ENCODE data around the gene RNF169.
"Not testable (repeated sequence)": the region's sequence is repeated elsewhere in the genome, so short reads cannot be mapped to it uniquely, and the experiment has no call there.

The RNF169 gene

DNA sequence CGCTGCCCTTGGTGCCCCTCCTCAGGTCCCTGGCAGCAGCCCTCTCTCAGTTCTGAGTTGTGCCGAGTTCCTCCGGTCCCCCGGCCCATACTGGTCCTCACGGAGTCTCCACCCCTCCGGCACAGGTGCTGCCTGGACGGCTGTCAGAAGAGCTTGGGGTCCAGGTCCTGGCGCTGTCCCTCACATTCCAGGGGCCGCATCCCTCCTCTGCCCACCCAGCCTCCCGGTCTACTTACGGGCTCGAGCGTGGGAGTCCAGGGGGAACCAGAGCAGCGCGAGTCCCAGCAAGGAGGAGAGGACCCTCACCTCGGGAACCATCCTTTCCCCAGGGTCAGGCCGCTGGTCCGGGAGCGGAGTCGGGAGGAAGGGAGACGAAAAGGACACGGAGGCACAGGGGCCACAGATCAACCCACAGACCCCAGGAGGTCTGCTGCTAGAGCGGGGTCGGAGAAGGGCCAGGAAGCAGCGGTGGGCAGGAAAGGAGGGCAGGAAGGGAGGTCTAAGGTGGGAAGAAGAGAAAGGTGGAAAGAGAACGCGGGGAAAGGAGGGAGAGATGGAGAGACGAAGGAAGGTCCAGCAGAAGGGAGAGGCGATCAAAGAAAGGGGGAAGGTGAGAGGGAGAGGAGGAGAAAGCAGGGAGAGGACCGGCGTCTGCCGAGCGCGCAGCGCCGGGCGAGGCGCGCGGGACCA lies 17.9 kb upstream of the RNF169 start:
- peak; percentile 58 for DNase-seq (ENCODE audit: low spot score)

- peak; percentile 64 for DNase-seq (ENCODE audit: low spot score)
Measured at GRCh38 chr11:74731301-74732094, 17.2 kb upstream of the RNF169 start, which contains the start of gene CHRDL2. TSS of gene CHRDL2 (minus strand) at chr11:74731426. CDS start at chr11:74730888, 538 bp downstream.

DNA sequence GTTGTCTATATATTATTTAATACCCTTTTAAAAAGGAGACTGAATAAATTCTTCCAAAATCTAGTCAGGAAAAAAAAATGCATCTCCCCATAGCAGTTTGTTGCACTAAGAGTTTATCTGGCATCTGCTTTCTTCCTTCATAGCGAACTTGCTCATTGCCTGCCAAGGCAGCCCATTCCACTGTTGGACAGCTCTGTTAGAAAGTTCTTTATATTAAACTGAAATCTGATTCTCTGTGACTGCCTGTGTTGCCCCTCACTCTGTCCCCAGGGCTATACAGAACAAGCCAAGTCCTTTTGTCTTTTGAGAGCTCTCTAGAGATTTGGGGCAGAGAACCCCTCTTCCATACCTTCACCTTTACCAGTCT lies 14.1 kb upstream of the RNF169 start:
- DNase-seq (ENCODE audit: low spot score) = peak; percentile 17

DNA sequence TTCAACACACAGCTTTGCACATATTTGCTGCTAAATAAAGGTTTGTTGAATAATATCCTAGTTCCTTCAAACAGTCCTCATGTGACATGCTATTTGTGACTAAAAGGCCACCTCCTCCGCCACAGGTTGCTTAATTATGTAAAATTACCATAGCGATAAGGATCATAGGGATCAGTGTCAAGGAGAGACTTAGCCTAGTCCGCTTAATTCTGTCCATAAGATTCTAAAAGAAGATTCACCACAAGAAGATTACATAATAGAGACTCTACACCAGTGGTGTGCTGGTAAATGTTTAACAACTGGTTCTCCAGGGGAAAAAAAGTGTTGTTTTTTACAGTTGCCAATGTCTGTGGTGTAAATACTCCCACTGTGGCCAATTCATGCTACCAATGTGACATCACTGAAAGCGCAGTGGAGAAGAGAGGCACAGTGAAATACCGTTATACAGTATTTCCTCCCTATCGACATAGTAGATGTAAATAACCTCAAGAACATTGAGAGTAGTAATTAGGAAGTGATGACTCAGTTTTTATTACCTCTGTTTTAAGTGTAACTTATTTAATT lies 13.2 kb upstream of the RNF169 start:
- no peak for DNase-seq (ENCODE audit: low spot score)

GRCh38 chr11:74736031-74736430 lies 12.6 kb upstream of the RNF169 start:
- no peak for DNase-seq (ENCODE audit: low spot score)

GRCh38 chr11:74739546-74740270 lies 8.9 kb upstream of the RNF169 start:
- peak; percentile 66 for DNase-seq (ENCODE audit: low spot score)

DNA sequence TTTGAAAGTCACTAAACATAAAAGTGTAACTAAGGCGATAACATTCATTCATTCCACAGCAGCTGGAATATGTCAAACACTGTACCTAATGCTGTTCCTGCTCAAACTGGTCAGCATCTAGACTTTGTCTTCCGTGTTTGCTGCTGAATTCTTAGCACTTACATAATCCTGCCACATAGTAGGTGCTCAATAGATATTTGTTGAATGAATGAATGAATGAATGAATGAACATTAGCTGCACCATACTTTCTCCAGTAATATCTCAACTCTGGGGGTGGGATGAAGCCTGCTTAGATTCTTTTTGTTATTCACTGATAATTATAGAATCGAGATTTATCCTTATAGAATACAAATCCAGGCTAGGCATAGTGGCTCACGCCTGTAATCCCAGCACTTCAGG lies 6.6 kb upstream of the RNF169 start:
- no peak for DNase-seq (ENCODE audit: low spot score)

GRCh38 chr11:74743640-74744039 lies 5.0 kb upstream of the RNF169 start:
- no peak for DNase-seq (ENCODE audit: low spot score)

DNA sequence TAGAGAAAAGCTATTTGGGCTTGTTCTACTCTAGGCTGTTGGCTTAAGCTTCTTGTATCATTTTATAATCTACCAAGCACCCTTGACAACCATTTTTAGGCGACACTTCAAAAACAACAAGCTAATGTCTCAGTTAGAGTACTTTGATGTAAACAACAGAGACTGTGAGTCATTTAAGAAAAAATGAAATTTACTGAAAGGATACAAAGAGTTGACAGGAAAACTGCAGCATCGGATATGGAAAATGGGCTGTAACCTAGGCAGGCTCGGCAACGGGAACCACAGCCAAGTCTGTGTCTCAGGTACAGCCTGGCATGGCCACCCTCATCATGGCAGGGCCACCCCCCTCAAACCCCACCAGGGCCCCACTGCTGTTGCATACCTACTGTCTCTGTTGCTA lies 4.4 kb upstream of the RNF169 start:
- no peak for DNase-seq (ENCODE audit: low spot score)

GRCh38 chr11:74746868-74747267 lies 1.8 kb upstream of the RNF169 start:
- peak; percentile 6 for DNase-seq (ENCODE audit: low spot score)

DNA sequence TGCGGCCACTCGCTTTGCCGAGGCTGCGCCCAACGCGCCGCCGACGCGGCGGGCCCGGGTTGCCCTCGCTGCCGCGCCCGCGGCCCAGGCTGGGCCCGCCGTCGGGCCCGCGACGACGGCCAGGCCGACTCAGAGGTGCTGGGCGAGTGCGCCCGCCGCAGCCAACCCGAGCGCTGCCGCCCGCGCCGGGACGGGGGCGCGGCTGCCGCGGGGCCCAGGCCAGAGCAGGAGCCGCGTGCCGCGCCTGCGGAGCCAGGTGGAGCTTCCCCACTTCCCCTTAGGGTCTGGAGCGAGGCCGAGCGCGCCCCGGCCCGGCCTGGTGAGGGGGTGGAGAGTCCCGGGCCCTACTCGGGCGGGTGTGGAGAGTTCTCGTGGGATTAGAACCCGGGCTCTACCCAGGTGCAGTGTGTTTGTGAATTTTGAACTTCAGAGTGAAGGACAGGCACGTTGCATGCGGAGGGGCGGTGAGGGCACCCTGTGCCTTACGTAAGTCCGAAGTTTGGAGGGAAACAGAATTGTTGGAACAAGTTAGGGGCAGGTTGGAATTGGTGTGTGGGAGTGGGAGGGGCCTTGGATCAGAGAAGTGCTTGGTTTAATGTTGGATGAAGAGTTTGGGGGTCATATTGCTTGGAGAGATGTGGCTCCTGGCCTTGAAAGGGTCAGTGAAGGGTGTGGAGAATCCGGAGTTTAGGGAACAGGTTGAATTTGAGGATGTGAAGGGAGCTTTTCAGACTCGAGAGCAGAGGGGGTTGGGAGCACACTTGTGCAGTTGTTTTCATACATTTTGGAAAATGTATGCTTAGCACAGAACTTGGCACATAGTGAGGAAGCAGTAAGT lies 697 bp downstream of the RNF169 start:
- peak; percentile 76 for DNase-seq (ENCODE audit: low spot score)

DNA sequence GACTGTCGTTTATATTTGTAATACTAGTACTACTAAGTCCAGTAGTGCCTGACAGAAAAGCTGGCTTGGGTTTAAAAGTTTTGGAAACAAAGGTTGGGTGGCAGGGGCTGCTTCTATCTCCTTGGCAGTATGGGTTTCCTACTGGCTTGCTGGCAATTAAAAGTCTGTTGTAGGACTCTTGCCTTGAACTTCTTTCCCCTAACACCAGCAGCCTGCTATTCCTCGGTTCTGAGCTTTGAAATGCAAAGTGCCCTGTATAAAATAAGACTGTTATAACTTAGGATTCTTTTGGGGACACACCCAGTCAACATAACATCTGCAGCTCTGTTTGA lies 1.3 kb downstream of the RNF169 start:
- peak; percentile 46 for DNase-seq (ENCODE audit: low spot score)

DNA sequence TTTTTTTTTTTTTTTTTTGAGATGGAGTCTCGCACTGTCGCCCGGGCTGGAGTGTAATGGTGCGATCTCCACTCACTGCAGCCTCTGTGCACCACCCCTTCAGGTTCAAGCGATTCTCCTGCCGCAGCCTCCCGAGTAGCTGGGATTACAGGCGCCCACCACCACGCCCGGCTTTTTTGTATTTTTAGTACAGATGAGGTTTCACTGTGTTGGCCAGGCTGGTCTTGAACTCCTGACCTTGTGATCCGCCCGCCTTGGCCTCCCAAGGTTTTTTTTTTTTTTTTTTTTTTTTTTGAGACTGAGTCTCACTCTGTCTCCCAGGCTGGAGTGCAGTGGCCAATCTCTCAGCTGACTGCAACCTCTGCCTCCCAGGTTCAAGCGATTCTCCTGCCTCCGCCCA lies 1.9 kb downstream of the RNF169 start:
- DNase-seq (ENCODE audit: low spot score) = not testable (repeated sequence)

GRCh38 chr11:74751303-74751702 lies 2.7 kb downstream of the RNF169 start:
- no peak for DNase-seq (ENCODE audit: low spot score)

- DNase-seq (ENCODE audit: low spot score) = no peak
Measured at GRCh38 chr11:74754507-74755252, 6.0 kb downstream of the RNF169 start.

DNA sequence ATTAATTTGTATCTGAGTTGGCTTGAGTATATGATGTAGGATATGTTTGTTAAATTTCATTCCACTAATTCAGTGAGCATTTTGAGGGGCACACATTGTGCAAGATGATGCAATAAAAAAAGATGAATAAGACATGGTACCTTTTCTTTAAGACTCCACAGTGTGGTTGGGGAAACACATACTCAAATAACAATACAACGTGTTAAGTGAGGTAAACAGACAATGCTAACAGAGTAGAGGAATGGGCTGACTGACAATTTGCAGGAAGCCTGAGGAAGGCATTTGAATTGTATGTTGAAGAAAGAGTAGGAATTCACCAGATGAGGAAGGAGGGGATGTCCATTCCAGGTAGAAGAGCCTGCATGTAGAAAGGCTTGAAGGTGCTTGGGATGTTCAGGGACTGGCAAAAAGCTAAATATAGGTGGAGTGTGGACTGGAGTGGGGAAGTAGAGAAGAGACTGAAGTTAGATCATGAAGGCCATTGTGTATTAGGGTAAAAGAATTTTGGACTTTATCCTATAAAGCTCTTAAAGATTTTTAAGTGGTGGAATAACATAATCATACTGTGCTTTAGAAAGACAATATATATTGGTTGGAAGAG lies 6.8 kb downstream of the RNF169 start:
- DNase-seq (ENCODE audit: low spot score) = no peak

DNA sequence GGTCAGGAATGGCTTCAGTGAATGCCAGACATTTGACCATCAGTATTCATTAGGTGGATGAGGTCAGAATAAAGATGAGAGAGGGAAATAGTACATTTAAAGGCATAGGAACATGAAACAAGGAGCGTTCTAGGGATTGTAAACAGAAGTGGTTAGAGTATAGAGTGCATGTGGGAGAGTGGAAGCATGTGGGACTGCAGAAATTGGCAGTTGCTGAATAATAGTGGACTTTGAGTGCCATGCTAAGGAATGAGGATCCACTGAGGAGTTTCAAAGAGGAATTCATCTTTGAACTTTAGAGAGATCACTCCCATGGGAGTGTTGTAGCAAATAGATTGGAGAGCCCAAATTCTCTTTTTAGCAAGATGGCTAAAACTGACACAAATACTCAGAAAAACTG lies 7.9 kb downstream of the RNF169 start:
- DNase-seq (ENCODE audit: low spot score) = no peak

DNA sequence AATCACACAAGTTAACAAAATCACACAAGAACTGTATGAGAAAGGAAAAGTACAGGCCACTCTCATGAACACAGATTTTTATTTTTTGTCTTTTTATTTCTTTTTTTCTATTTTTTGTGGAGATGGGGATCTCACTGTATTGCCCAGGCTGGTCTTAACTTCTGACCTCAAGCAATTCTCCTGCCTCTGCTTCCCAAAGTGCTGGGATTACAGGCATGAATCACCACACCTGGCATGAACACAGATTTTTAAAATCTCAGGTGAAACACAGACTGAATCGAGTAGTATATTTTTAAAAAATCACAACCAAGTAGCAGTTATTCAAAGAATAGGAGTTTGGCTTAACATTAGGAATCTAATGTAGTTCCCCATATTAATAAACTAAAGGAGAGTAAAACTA lies 18.3 kb downstream of the RNF169 start:
- no peak for DNase-seq (ENCODE audit: low spot score)

DNA sequence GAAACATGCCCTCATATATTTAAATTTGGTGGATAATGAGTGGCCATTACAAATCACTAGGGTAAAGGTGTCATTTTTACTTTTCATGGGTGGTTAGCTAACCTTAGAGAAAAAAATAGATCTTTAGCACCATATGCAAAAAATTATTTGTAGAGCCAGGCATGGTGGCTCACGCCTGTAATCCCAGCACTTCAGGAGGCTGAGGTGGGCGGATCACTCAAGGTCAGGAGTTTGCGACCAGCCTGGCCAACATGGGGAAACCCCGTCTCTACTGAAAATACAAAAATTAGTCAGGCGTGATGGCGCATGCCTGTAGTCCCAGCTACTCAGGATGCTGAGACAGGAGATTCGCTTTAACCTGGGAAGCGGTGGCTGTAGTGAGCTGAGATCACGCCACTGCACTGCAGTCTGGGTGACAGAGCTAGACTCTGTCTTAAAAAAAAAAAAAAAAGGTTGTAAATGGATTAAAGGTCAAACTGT lies 19.6 kb downstream of the RNF169 start:
- not testable (repeated sequence) for DNase-seq (ENCODE audit: low spot score)

GRCh38 chr11:74769055-74769707 lies 20.5 kb downstream of the RNF169 start:
- no peak for DNase-seq (ENCODE audit: low spot score)
